ENCODE results near the gene DDAH2.

Gene DDAH2

GRCh38 chr6:31742894-31743293 is 13.8 kb upstream of the DDAH2 start:
- H3K27ac ChIP-seq, result peak overlapping the region; percentile 99
- TF ChIP-seq, protein P1, sequence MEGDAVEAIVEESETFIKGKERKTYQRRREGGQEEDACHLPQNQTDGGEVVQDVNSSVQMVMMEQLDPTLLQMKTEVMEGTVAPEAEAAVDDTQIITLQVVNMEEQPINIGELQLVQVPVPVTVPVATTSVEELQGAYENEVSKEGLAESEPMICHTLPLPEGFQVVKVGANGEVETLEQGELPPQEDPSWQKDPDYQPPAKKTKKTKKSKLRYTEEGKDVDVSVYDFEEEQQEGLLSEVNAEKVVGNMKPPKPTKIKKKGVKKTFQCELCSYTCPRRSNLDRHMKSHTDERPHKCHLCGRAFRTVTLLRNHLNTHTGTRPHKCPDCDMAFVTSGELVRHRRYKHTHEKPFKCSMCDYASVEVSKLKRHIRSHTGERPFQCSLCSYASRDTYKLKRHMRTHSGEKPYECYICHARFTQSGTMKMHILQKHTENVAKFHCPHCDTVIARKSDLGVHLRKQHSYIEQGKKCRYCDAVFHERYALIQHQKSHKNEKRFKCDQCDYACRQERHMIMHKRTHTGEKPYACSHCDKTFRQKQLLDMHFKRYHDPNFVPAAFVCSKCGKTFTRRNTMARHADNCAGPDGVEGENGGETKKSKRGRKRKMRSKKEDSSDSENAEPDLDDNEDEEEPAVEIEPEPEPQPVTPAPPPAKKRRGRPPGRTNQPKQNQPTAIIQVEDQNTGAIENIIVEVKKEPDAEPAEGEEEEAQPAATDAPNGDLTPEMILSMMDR (IDR thresholded peaks at IDR 0.05), result no peak
- no peak for TF ChIP-seq ZFX (IDR thresholded peaks at IDR 0.05; ENCODE audit: borderline replicate concordance)

GRCh38 chr6:31741815-31742214 is 12.7 kb upstream of the DDAH2 start:
- H3K27ac ChIP-seq, result peak overlapping the region; percentile 99
- TF ChIP-seq ZFX (IDR thresholded peaks at IDR 0.05; ENCODE audit: borderline replicate concordance), result no peak
- TF ChIP-seq, protein P1 (IDR thresholded peaks at IDR 0.05), result no peak

DNA sequence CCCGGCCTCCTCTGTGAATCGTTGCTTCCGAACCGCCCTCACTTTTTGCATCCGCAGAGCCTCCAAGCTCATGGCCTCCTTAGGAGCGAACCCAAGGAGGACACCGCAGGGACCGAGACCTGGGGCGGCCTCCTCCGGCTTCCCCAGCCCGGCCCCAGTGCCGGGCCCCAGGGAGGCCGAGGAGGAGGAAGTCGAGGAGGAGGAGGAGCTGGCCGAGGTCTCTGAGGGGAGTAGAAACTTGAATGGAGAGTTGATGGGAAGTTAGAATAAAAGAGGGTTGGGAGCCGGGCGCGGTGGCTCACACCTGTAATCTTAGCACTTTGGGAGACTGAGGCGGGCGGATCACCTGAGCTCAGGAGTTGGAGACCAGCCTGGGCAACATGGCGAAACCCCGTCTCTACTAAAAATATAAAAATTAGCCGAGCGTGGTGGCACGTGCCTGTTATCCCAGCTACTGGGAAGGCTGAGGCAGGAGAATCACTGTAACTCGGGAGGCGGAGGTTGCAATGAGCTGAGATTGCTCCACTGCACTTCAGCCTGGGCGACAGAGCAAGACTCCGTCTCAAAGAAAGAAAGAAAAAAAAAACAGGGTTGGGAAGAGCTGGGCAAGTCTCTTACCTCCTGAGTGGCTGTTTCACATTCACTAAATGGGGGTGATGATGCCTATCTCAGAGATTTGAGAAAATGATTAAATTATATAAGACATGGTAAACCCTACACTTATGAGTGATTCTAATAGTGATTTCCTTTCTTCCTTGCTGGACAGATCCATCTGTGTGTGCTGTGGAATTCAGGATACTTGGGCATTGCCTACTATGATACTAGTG is 11.5 kb upstream of the DDAH2 start:
- peak overlapping the region; percentile 99 for H3K27ac ChIP-seq
- TF ChIP-seq, protein P1 (IDR thresholded peaks at IDR 0.05), result no peak
- no peak for TF ChIP-seq ZFX (IDR thresholded peaks at IDR 0.05; ENCODE audit: borderline replicate concordance)

DNA sequence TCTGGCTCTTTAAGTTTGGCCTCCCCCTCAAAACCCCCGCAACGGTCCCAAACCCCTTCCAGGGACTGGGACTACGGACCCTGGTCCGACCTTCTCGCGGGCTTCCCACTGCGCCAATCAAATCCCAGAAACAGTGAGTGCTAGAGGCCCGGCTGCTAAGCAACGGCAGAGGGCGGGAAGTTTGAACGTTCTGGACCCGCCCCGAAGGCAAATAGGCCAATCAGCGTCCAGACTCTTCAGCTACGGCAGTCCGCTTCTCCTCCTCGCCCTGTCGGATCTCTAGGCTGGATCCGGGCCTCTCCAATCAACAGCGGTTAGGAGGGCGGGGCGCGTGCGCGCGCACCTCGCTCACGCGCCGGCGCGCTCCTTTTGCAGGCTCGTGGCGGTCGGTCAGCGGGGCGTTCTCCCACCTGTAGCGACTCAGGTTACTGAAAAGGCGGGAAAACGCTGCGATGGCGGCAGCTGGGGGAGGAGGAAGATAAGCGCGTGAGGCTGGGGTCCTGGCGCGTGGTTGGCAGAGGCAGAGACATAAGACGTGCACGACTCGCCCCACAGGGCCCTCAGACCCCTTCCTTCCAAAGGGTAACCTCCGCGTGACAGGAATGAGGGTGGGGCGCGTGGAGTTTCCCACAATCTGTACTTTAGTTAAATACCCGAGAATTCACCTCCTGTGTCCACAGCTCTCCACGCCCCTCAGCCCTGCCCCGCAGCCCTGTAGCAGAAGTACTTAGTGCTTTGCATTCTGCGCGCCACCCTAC is 10.7 kb upstream of the DDAH2 start, which contains the start of gene MSH5:
TSS of gene MSH5 (plus strand) at position 367 of the 758 bp plus-strand sequence. CDS start 462 bp downstream, outside the sequence.
- peak within 1 kb of the TSS; percentile 99 for H3K27ac ChIP-seq
- TF ChIP-seq ZFX (IDR thresholded peaks at IDR 0.05; ENCODE audit: borderline replicate concordance), result no peak
- TF ChIP-seq, protein P1 (IDR thresholded peaks at IDR 0.05), result no peak

DNA sequence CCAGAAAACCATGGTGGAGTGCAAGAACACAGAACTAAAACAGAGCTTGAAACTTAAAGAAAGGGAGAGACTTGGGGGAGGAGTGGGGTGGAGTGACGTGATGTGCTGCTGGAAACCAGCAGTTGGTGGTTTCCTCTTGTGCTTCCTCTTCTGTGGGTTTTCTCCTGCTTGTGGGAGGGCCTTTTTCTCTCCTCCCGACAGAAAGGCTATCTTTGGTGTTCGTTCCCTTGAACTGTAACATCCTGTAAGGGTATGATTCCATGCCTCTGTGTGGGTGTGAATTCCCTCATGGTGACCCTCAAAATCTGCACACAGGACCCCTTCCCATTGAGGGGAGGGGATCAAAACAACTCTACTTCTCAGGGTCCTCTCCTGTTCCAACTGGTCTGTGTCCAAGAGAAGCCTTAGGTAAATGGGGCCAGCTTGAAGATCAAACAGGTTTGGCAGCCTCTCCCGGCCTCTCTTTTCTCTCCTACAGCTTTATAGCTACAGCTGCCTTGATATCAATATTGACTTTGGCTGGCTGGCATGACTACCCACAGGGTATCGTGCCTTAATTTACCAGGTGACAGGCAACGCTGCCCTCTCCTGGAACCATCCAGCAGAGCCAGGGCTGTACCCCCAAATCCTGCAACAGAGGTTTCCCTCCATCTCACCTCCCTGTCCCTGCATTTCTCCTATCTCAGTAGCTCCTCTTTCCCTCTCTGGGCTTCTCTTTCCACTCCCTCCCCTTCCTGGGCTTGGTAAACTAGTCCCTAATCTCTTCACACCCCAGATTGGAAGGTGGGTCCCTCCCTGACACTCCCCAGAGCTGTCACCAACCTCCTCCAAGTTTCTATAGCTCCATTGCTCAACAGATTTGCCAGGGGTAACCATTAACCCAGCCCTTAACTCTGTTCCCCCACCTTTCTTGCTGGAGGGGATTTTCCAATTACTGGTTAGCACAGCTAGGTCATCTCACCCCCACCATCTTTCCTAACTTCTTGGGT is 9.2 kb upstream of the DDAH2 start:
- H3K27ac ChIP-seq, result peak overlapping the region; percentile 99
- no peak for TF ChIP-seq ZFX (IDR thresholded peaks at IDR 0.05; ENCODE audit: borderline replicate concordance)
- TF ChIP-seq, protein P1 (IDR thresholded peaks at IDR 0.05), result peak; percentile 59

- H3K27ac ChIP-seq, result peak overlapping the region; percentile 99
- TF ChIP-seq ZFX (IDR thresholded peaks at IDR 0.05; ENCODE audit: borderline replicate concordance), result no peak
- TF ChIP-seq, protein P1 (IDR thresholded peaks at IDR 0.05), result no peak
These were observed 8.4 kb upstream of the DDAH2 start for GRCh38 chr6:31737315-31737990.

Data from 22Rv1 (cell line).